HCT116 (cell line): ENCODE measurements around the gene PTN. TPM values are rescaled to one million over a fixed set of nuclear protein-coding genes. Genes with fewer than 3 reads are reported as not detected.

Experiments used
- ATAC-seq: fragments of 200-7000 bp; cut with Tn5 transposase; 2 replicates; pipeline ENCODE4 v1.9.1; 2020; ENCODE audit warnings: mild to moderate bottlenecking, moderate library complexity
- BruUV-seq: library from RNA; stranded (reverse); fragments of 400-500 nt; replicated peaks from 2 replicates; lab custom pipeline; 2021; lab: Mats Ljungman, UMichigan
- CTCF ChIA-PET: fragments of 300-600 bp; sonication (Branson Sonifier 250); formaldehyde crosslinking; loops from one replicate; lab custom pipeline; 2021; ENCODE audit warnings: antibody characterized with exemption; lab: Charles Lee
- POLR2A ChIA-PET: fragments of 300-600, 350-600 bp; sonication (Branson Sonifier 250); formaldehyde crosslinking; loops from one replicate; lab custom pipeline; 2021; ENCODE audit warnings: antibody characterized with exemption; lab: Charles Lee
- RAD21 ChIA-PET, 2 experiments: fragments of 300-600 bp; sonication (Branson Sonifier 250); formaldehyde crosslinking; loops; one replicate each; lab custom pipeline; 2023; ENCODE audit warnings: low total read pairs in 2 of 2; ENCODE audit not compliant: uncharacterized antibody in 2 of 2, unreplicated experiment in 2 of 2, low non-redundant PET in 1 of 2; lab: Charles Lee
- DNase-seq: peaks from one replicate; pipeline ENCODE4 v3.0.0-alpha.2; 2010; ENCODE audit warnings: low read depth, low spot score
- H2AFZ ChIP-seq: fragments of 200-600 bp; shearing (Covaris generic), sonication (generic); 2 replicates; pipeline ENCODE4 v1.6.1; 2017; ENCODE audit warnings: low read depth, mixed run types, mixed read lengths, antibody characterized with exemption, low read length; ENCODE audit not compliant: poor library complexity, severe bottlenecking
- H3K27ac ChIP-seq: 2 replicates; pipeline ENCODE4 v1.5.1; 2012; ENCODE audit warnings: low read depth, low read length
- H3K27me3 ChIP-seq: fragments of 200-600 bp; sonication (generic); 2 replicates; pipeline ENCODE4 v1.6.1; 2016; ENCODE audit warnings: mixed run types, low read length, mixed read lengths; ENCODE audit not compliant: insufficient read depth
- H3K36me3 ChIP-seq, 2 experiments: fragments of 200-500 bp in 1 of 2; fragments of 200-600 bp in 1 of 2; sonication (Bioruptor generic) in 1 of 2; sonication (generic) in 1 of 2; 2 replicates each; pipeline versions ENCODE4 v1.5.1 to v1.6.1; 2014 to 2016; ENCODE audit warnings: low read length in 2 of 2, inconsistent platforms in 1 of 2, mixed read lengths in 1 of 2, mixed run types in 1 of 2; ENCODE audit not compliant: insufficient read depth in 2 of 2, control insufficient read depth in 1 of 2
- H3K4me1 ChIP-seq, 2 experiments: fragments of 200-600 bp in 1 of 2; sonication (generic) in 1 of 2; 2 replicates each; pipeline versions ENCODE4 v1.5.1 to v1.6.1; 2012 to 2017; ENCODE audit warnings: low read length in 2 of 2, inconsistent platforms in 1 of 2, mild to moderate bottlenecking in 1 of 2, mixed read lengths in 1 of 2, mixed run types in 1 of 2, moderate library complexity in 1 of 2; ENCODE audit not compliant: insufficient read depth in 2 of 2, control insufficient read depth in 1 of 2
- H3K4me2 ChIP-seq: fragments of 200-600 bp; sonication (generic); 2 replicates; pipeline ENCODE4 v1.6.1; 2017; ENCODE audit warnings: mixed run types, low read length, mixed read lengths
- H3K4me3 ChIP-seq, 2 experiments: fragments of 200-600 bp in 1 of 2; sonication (generic) in 1 of 2; replicated peaks in 1 of 2; 2 replicates each; pipeline ENCODE4 v1.5.1; 2011 to 2016; ENCODE audit warnings: low read length in 2 of 2, control low read depth in 1 of 2, low read depth in 1 of 2, mild to moderate bottlenecking in 1 of 2, mixed read lengths in 1 of 2, mixed run types in 1 of 2
- H3K79me2 ChIP-seq: fragments of 200-600 bp; sonication (generic); 2 replicates; pipeline ENCODE4 v1.6.1; 2017; ENCODE audit warnings: mild to moderate bottlenecking, mixed run types, low read length, moderate library complexity, mixed read lengths; ENCODE audit not compliant: insufficient read depth
- H3K9ac ChIP-seq: fragments of 200-600 bp; sonication (generic); 2 replicates; pipeline ENCODE4 v1.6.1; 2016; ENCODE audit warnings: low read length, mixed read lengths
- H3K9me2 ChIP-seq: fragments of 200-600 bp; sonication (generic), shearing (Covaris generic); 2 replicates; pipeline ENCODE4 v1.6.1; 2017; ENCODE audit warnings: mixed run types, mild to moderate bottlenecking, moderate library complexity; ENCODE audit not compliant: insufficient read depth
- H3K9me3 ChIP-seq, 2 experiments: fragments of 200-500 bp in 1 of 2; fragments of 200-600 bp in 1 of 2; sonication (Bioruptor generic) in 1 of 2; sonication (generic) in 1 of 2; 2 replicates each; pipeline ENCODE4 v1.6.1; 2014 to 2017; ENCODE audit warnings: low read length in 2 of 2, mixed read lengths in 2 of 2, inconsistent platforms in 1 of 2, low read depth in 1 of 2, mild to moderate bottlenecking in 1 of 2, mixed run types in 1 of 2, moderate library complexity in 1 of 2; ENCODE audit not compliant: control insufficient read depth in 1 of 2, insufficient read depth in 1 of 2
- H4K20me1 ChIP-seq: fragments of 200-600 bp; sonication (generic), shearing (Covaris generic); 2 replicates; pipeline ENCODE4 v1.6.1; 2017; ENCODE audit warnings: mixed run types, mild to moderate bottlenecking, moderate library complexity; ENCODE audit not compliant: insufficient read depth
- CBX3 ChIP-seq: IDR thresholded peaks from 2 replicates; pipeline ENCODE4 v1.6.1; 2012; ENCODE audit warnings: low read depth
- ELF1 ChIP-seq: IDR thresholded peaks from 2 replicates; pipeline ENCODE4 v1.6.1; 2012; ENCODE audit warnings: low read depth, borderline replicate concordance
- EZH2phosphoT487 ChIP-seq: fragments of 200-600 bp; IDR thresholded peaks from 2 replicates; pipeline ENCODE4 v1.6.1; 2018; ENCODE audit warnings: antibody characterized with exemption, borderline replicate concordance
- FOSL1 ChIP-seq: IDR thresholded peaks from 2 replicates; pipeline ENCODE4 v1.6.1; 2012; ENCODE audit warnings: low read depth
- JUND ChIP-seq: IDR thresholded peaks from 2 replicates; pipeline ENCODE4 v1.6.1; 2012
- POLR2AphosphoS5 ChIP-seq: IDR thresholded peaks from 2 replicates; pipeline ENCODE4 v1.6.1; 2011; ENCODE audit warnings: mild to moderate bottlenecking, low read depth, low read length, moderate library complexity
- RAD21 ChIP-seq: IDR thresholded peaks from 2 replicates; pipeline ENCODE4 v1.6.1; 2012; ENCODE audit warnings: low read depth, mild to moderate bottlenecking
- SP1 ChIP-seq: IDR thresholded peaks from 2 replicates; pipeline ENCODE4 v1.6.1; 2012; ENCODE audit warnings: low read depth
- SRF ChIP-seq: IDR thresholded peaks from 2 replicates; pipeline ENCODE4 v1.6.1; 2012; ENCODE audit warnings: low read depth
- TCF7L2 ChIP-seq: IDR thresholded peaks from 2 replicates; pipeline ENCODE4 v1.7.0; 2011; ENCODE audit warnings: borderline replicate concordance, inconsistent platforms; ENCODE audit not compliant: insufficient read depth, insufficient read length; ENCODE audit errors: extremely low read depth
- ZNF274 ChIP-seq: fragments of 200-500 bp; sonication (Bioruptor generic); IDR thresholded peaks from 2 replicates; pipeline ENCODE4 v1.6.1; 2014; ENCODE audit warnings: mild to moderate bottlenecking, low read depth, low read length, inconsistent platforms
- intact Hi-C: fragments of 100-400 bp; cut with micrococcal nuclease; formaldehyde crosslinking; loops from 2 replicates; pipeline ENCODE4 v1.10.0; 2022
- total RNA-seq: library from RNA; stranded (reverse); gene quantifications from one replicate; pipeline ENCODE4 v1.2.1, GENCODE V29; 2021; ENCODE audit not compliant: unreplicated experiment
- TF ChIP-seq, protein P1 (sequence below): IDR thresholded peaks from 2 replicates; pipeline ENCODE4 v1.6.1; 2011; ENCODE audit warnings: mild to moderate bottlenecking, low read length, moderate library complexity; ENCODE audit not compliant: insufficient replicate concordance; ENCODE audit errors: extremely low read depth
- TF ChIP-seq, protein P2 (sequence below): IDR thresholded peaks from 2 replicates; pipeline ENCODE4 v1.6.1; 2012
- TF ChIP-seq, protein P3 (sequence below): IDR thresholded peaks from 2 replicates; pipeline ENCODE4 v1.6.1; 2012
- TF ChIP-seq, protein P4 (sequence below): IDR thresholded peaks from 2 replicates; pipeline ENCODE4 v1.6.1; 2012; ENCODE audit warnings: low read depth
- TF ChIP-seq, protein P5 (sequence below), 3 experiments: fragments of 200-600 bp in 1 of 3; sonication (generic) in 1 of 3; IDR thresholded peaks in 2 of 3; conservative IDR thresholded peaks in 1 of 3; 2 replicates each; pipeline ENCODE4 v1.5.1; 2012 to 2017; ENCODE audit warnings: low read depth in 2 of 3, low read length in 2 of 3, antibody characterized with exemption in 1 of 3, borderline replicate concordance in 1 of 3, control low read depth in 1 of 3, mild to moderate bottlenecking in 1 of 3, mixed read lengths in 1 of 3, mixed run types in 1 of 3, moderate library complexity in 1 of 3; ENCODE audit not compliant: insufficient read depth in 1 of 3

PTN gene
- total RNA-seq, 1 experiment from 2014 or later: not detected

DNA sequence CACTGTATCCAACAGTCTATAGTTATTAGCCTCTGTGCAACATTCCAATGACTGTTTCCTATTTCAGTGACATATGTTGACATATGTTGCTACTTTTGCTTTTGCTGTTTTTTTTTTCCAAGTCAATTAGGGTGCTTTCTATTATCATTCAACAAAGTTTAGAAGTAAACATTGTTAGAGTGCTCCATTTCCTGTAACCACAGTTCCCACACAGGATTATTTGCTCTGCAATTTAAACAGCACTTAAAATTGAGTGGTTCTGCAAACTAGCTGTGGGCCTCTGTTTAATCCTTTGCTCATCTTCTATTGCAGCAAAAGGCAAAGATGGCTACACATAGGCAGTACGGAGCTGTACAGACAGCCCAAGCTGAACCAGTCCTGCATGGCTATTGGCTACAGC is 46.5 kb upstream of the PTN start (continued):
- TF ChIP-seq, protein P1, sequence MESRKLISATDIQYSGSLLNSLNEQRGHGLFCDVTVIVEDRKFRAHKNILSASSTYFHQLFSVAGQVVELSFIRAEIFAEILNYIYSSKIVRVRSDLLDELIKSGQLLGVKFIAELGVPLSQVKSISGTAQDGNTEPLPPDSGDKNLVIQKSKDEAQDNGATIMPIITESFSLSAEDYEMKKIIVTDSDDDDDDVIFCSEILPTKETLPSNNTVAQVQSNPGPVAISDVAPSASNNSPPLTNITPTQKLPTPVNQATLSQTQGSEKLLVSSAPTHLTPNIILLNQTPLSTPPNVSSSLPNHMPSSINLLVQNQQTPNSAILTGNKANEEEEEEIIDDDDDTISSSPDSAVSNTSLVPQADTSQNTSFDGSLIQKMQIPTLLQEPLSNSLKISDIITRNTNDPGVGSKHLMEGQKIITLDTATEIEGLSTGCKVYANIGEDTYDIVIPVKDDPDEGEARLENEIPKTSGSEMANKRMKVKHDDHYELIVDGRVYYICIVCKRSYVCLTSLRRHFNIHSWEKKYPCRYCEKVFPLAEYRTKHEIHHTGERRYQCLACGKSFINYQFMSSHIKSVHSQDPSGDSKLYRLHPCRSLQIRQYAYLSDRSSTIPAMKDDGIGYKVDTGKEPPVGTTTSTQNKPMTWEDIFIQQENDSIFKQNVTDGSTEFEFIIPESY: no peak
- TF ChIP-seq ZNF274 (no peak), CBX3 (no peak), SP1 (no peak), POLR2AphosphoS5 (no peak), FOSL1 (no peak), EZH2phosphoT487 (no peak)
- TF ChIP-seq, protein P2, sequence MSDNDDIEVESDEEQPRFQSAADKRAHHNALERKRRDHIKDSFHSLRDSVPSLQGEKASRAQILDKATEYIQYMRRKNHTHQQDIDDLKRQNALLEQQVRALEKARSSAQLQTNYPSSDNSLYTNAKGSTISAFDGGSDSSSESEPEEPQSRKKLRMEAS: no peak
- TF ChIP-seq, all 23 proteins: peak for 0

DNA sequence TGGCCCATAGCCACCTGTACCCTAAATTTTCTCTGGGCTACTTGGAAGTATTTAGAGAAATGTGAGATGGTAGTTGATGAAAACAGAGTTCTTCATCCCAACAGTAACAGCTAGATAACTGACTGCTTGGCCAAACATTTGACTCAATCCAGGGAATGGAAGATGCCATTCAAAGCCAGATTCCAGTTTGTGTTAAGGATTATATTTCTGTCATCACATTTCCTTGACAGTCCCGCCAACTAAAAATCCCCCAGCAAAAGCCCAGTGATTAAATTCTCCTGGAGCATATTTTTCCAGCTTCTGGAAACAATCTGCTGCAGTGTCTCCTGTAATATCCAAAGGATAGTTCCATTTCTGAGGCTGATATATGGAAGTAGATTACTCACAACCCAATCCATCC is 45.4 kb upstream of the PTN start:
- Histone ChIP-seq H3K4me2 (no peak overlapping the region), H3K9ac (no peak overlapping the region), H3K4me1 (no peaks in the 10 kb centered on the region), H3K27ac (no peak overlapping the region), H3K27me3 (no peaks in the 10 kb centered on the region), H3K79me2 (no peaks in the 10 kb centered on the region), H3K4me3 (no peak overlapping the region), H3K9me3 (no peaks in the 10 kb centered on the region; a peak in 2 of 4 replicates), H2AFZ (no peak overlapping the region)
- DNase-seq: no peak
- no TSS peak for BruUV-seq
- ChIA-PET POLR2A (no interaction called here), RAD21 (no interaction called here), CTCF (no interaction called here)
- intact Hi-C loops: no loop called here
- TF ChIP-seq TCF7L2: no peak
- TF ChIP-seq, protein P3, sequence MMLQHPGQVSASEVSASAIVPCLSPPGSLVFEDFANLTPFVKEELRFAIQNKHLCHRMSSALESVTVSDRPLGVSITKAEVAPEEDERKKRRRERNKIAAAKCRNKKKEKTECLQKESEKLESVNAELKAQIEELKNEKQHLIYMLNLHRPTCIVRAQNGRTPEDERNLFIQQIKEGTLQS: no peak
- TF ChIP-seq ZNF274: no peak
- TF ChIP-seq, protein P4, sequence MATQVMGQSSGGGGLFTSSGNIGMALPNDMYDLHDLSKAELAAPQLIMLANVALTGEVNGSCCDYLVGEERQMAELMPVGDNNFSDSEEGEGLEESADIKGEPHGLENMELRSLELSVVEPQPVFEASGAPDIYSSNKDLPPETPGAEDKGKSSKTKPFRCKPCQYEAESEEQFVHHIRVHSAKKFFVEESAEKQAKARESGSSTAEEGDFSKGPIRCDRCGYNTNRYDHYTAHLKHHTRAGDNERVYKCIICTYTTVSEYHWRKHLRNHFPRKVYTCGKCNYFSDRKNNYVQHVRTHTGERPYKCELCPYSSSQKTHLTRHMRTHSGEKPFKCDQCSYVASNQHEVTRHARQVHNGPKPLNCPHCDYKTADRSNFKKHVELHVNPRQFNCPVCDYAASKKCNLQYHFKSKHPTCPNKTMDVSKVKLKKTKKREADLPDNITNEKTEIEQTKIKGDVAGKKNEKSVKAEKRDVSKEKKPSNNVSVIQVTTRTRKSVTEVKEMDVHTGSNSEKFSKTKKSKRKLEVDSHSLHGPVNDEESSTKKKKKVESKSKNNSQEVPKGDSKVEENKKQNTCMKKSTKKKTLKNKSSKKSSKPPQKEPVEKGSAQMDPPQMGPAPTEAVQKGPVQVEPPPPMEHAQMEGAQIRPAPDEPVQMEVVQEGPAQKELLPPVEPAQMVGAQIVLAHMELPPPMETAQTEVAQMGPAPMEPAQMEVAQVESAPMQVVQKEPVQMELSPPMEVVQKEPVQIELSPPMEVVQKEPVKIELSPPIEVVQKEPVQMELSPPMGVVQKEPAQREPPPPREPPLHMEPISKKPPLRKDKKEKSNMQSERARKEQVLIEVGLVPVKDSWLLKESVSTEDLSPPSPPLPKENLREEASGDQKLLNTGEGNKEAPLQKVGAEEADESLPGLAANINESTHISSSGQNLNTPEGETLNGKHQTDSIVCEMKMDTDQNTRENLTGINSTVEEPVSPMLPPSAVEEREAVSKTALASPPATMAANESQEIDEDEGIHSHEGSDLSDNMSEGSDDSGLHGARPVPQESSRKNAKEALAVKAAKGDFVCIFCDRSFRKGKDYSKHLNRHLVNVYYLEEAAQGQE: no peak
- TF ChIP-seq POLR2AphosphoS5: no peak
- TF ChIP-seq EZH2phosphoT487: no peak
- TF ChIP-seq, protein P5, sequence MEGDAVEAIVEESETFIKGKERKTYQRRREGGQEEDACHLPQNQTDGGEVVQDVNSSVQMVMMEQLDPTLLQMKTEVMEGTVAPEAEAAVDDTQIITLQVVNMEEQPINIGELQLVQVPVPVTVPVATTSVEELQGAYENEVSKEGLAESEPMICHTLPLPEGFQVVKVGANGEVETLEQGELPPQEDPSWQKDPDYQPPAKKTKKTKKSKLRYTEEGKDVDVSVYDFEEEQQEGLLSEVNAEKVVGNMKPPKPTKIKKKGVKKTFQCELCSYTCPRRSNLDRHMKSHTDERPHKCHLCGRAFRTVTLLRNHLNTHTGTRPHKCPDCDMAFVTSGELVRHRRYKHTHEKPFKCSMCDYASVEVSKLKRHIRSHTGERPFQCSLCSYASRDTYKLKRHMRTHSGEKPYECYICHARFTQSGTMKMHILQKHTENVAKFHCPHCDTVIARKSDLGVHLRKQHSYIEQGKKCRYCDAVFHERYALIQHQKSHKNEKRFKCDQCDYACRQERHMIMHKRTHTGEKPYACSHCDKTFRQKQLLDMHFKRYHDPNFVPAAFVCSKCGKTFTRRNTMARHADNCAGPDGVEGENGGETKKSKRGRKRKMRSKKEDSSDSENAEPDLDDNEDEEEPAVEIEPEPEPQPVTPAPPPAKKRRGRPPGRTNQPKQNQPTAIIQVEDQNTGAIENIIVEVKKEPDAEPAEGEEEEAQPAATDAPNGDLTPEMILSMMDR (IDR thresholded peaks at IDR 0.05 in 2 of 3, conservative IDR thresholded peaks at IDR 0.05 in 1 of 3; ENCODE audit: borderline replicate concordance in 1 of 3, insufficient read depth in 1 of 3, low read depth in 2 of 3, low read length in 2 of 3): no peak
- TF ChIP-seq SRF: no peak
- no peak for TF ChIP-seq CBX3
- TF ChIP-seq RAD21: no peak
- no peak for TF ChIP-seq ELF1
- no peak for TF ChIP-seq FOSL1
- no peak for TF ChIP-seq JUND
- TF ChIP-seq, all 23 proteins: peak for 0
- no peaks in the 10 kb centered on the region for H3K9me2 ChIP-seq
- no peaks in the 10 kb centered on the region for H3K36me3 ChIP-seq
- no peaks in the 10 kb centered on the region for H4K20me1 ChIP-seq
- ATAC-seq: no peak
